ENCODE measurements around the gene FAM20C. TPM values are rescaled to one million over a fixed set of nuclear protein-coding genes. Genes with fewer than 3 reads are reported as not detected.

Gene FAM20C
- total RNA-seq, 3 donors from 2014 or later, result 20.7 to 47.7 (median 26.5) TPM

GRCh38 chr7:162632-163297 is 29.6 kb upstream of the FAM20C start:
- intact Hi-C loops (cut with DNase I, micrococcal nuclease), result no loop called here
- Histone ChIP-seq H3K9me3 (no peaks in the 10 kb centered on the region), H3K4me3 (no peak overlapping the region), H3K4me1 (ENCODE audit: low read depth) (peaks cover 18% of the 10 kb centered on the region), H3K36me3 (ENCODE audit: low read depth) (no peaks in the 10 kb centered on the region)
- DNase-seq (peak in 1 of 3 donors; percentile 22), ATAC-seq (no peak)
- TF ChIP-seq CTCF (IDR thresholded peaks at IDR 0.05), result no peak

- DNase-seq (peak in 1 of 3 donors; percentile 34), ATAC-seq (no peak)
- Histone ChIP-seq H3K9me3 (no peaks in the 10 kb centered on the region), H3K4me3 (no peak overlapping the region), H3K4me1 (ENCODE audit: low read depth) (peaks cover 18% of the 10 kb centered on the region), H3K36me3 (ENCODE audit: low read depth) (no peaks in the 10 kb centered on the region)
- intact Hi-C loops (cut with DNase I, micrococcal nuclease), result no loop called here
- TF ChIP-seq CTCF (IDR thresholded peaks at IDR 0.05), result no peak
These were observed 29.1 kb upstream of the FAM20C start for GRCh38 chr7:163298-163695.

DNA sequence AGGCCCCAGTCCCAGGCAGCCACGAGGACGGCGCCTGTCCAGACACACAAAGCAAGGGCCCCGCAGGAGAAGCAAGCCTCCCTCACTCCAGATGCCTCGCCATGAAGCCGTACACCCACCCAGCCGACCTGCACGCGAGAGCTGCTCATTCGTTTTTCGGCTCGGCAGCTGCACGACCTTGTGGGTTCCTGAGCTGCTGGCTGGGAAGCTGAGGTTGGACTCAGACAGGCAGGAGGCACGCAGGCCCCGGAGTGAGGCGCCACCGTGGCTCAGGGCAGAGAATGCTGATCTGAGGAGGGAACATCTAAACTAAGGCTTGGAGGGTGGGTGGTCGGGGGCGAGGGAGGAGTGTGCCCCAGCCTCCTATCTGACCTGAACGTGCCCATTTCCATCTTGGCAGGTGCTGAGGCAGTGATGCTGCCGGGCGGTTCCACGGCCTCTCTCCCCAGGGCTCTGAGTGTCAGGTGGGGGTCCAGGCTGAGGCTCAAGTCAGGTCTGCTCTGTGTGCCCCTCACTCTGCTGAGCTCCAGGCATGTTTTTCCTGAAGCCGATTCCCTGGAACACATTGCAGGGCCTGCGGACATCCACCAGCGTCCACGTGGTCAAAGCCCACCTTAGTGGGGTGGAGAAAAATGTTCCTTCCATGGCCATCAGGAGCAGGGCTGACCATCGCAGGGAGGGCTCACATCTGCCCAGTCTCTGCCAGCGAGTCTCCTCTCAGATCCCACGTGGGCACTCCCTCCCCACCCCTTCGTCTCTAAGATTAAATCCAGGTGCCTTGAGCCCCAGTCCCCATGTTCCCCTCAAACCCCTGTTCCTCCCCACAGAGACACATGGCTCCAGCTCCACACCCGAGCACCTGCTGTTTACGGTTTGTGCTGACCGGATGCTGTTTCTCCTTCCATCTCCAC is 28.1 kb upstream of the FAM20C start:
- H3K4me1 ChIP-seq (ENCODE audit: low read depth), result peaks cover 18% of the 10 kb centered on the region
- intact Hi-C loops (cut with DNase I, micrococcal nuclease), result no loop called here
- H3K4me3 ChIP-seq, result no peak overlapping the region
- H3K36me3 ChIP-seq (ENCODE audit: low read depth), result no peaks in the 10 kb centered on the region
- no peak for TF ChIP-seq CTCF (IDR thresholded peaks at IDR 0.05)
- H3K9me3 ChIP-seq, result no peaks in the 10 kb centered on the region
- ATAC-seq (no peak), DNase-seq (peak in 1 of 3 donors; percentile 36)

DNA sequence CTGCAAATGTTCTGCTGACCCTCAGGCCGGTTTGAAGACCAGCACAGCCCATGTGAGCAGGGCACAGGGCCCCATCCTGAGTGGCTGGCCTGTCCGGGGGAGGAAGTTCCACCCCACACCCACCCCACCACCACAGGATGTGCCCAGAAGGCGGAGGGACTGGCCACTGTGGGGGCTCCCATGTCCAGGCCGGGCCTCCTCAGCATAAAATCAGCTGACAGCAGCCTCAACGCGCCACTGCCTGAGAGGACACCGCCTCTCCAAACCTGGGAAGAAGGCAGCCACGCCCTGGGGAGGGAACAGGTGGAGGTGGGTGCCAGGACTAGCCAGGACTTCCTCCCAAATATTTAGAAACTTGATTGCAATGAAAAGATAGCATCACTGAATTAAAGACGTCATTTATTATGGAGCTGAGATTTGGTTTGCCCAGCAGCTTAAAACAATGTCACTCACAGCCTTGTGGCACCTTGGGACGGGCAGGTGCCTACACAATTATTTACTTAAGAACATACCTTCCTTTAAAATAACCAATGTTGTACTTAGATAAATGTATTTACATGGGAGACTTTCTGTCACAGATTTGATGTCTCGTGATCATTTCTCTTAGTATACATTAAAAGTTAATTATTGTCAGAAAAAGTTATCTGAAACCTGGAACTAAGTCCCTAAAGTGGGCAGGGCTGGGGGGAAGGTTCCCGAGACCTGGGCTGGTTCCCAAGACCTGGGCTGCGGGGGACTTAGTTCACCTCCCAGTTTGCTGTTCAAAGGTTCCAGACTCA is 27.3 kb upstream of the FAM20C start:
- intact Hi-C loops (cut with DNase I, micrococcal nuclease), result no loop called here
- Histone ChIP-seq H3K4me1 (ENCODE audit: low read depth) (peaks cover 18% of the 10 kb centered on the region), H3K4me3 (no peak overlapping the region), H3K36me3 (ENCODE audit: low read depth) (no peaks in the 10 kb centered on the region), H3K9me3 (no peaks in the 10 kb centered on the region)
- ATAC-seq (peak; percentile 72), DNase-seq (peak in 2 of 3 donors; percentile 62 to 68)
- TF ChIP-seq CTCF (IDR thresholded peaks at IDR 0.05), result no peak

GRCh38 chr7:165661-166337 is 26.6 kb upstream of the FAM20C start:
- no peak for TF ChIP-seq CTCF (IDR thresholded peaks at IDR 0.05)
- DNase-seq (peak in 1 of 3 donors; percentile 10), ATAC-seq (peak; percentile 28)
- Histone ChIP-seq H3K4me1 (ENCODE audit: low read depth) (peaks cover 12% of the 10 kb centered on the region), H3K36me3 (ENCODE audit: low read depth) (no peaks in the 10 kb centered on the region), H3K9me3 (no peaks in the 10 kb centered on the region), H3K4me3 (no peak overlapping the region)
- intact Hi-C loops (cut with DNase I, micrococcal nuclease), result no loop called here
